Measurements from ENCODE around the gene SMYD3. TPM values are rescaled to one million over a fixed set of nuclear protein-coding genes. Genes with fewer than 3 reads are reported as not detected.

The SMYD3 gene
- total and polyA plus RNA-seq, 9 of the 15 experiments (the other 6 are each of a cell fraction or from before 2014, with no cell fraction given) = 128 to 440 (median 197) TPM

- TF ChIP-seq VEZF1 (CRISPR knock-in tag; IDR thresholded peaks at IDR 0.05) (no peak; the same call in 1 of the 2 replicates), CEBPZ (IDR thresholded peaks at IDR 0.05; ENCODE audit: borderline replicate concordance, low read depth, low read length) (no peak), CSDE1 (IDR thresholded peaks at IDR 0.05) (no peak), ARID3B (CRISPR knock-in tag; IDR thresholded peaks at IDR 0.05; ENCODE audit: borderline replicate concordance) (no peak), CREB3L1 (IDR thresholded peaks at IDR 0.05; ENCODE audit: borderline replicate concordance, low read depth) (no peak; the same call in 1 of the 2 replicates), IRF9 (tag; IDR thresholded peaks at IDR 0.05) (no peak), CCAR2 (IDR thresholded peaks at IDR 0.05; ENCODE audit: low read depth, low read length) (no peak), ZNF561 (CRISPR knock-in tag; conservative IDR thresholded peaks at IDR 0.05) (no peak), ZNF407 (IDR thresholded peaks at IDR 0.05; ENCODE audit: low read depth) (no peak)
Observed at GRCh38 chr1:246153796-246154212, 353.3 kb downstream of the SMYD3 start (continued).

All from K562 (cell line).